Coronary artery (tissue), 2 donors: ENCODE results near the gene MEF2C.

Experiments used
- DNase-seq: peaks from one replicate; pipeline ENCODE4 v3.0.0-alpha.2; 2017; ENCODE audit warnings: low spot score
- H3K27ac ChIP-seq, 2 donors: fragments of 200-600 bp; sonication (generic); one replicate each; pipeline ENCODE4 v1.5.1; 2016 to 2019
- H3K4me3 ChIP-seq: fragments of 200-600 bp; sonication (generic); 2 replicates; pipeline ENCODE4 v1.5.1; 2016; ENCODE audit warnings: mild to moderate bottlenecking, moderate library complexity
- CTCF ChIP-seq: fragments of 200-600 bp; sonication (generic); IDR thresholded peaks from one replicate; pipeline ENCODE4 v1.5.1; 2019; ENCODE audit warnings: antibody characterized with exemption

Gene MEF2C

GRCh38 chr5:88815050-88815789 is 67.8 kb downstream of the MEF2C start:
- TF ChIP-seq CTCF: no peak
- Histone ChIP-seq H3K27ac (peak overlapping the region in 1 of 2 donors; percentile 19), H3K4me3 (no peak overlapping the region)
- no peak for DNase-seq

GRCh38 chr5:88813805-88814575 is 69.0 kb downstream of the MEF2C start:
- Histone ChIP-seq H3K27ac (peak overlapping the region in 1 of 2 donors; percentile 3), H3K4me3 (no peak overlapping the region)
- no peak for DNase-seq
- no peak for TF ChIP-seq CTCF

- Histone ChIP-seq H3K4me3 (no peak overlapping the region), H3K27ac (no peak overlapping the region)
- TF ChIP-seq CTCF: no peak
- no peak for DNase-seq
These were observed 69.7 kb downstream of the MEF2C start for GRCh38 chr5:88813244-88813643.

GRCh38 chr5:88808153-88808552 is 74.8 kb downstream of the MEF2C start:
- H3K27ac ChIP-seq: no peak overlapping the region
- H3K4me3 ChIP-seq: no peak overlapping the region
- no peak for TF ChIP-seq CTCF
- no peak for DNase-seq

GRCh38 chr5:88807327-88807726 is 75.7 kb downstream of the MEF2C start:
- no peak for TF ChIP-seq CTCF
- Histone ChIP-seq H3K27ac (no peak overlapping the region), H3K4me3 (no peak overlapping the region)
- no peak for DNase-seq

- Histone ChIP-seq H3K4me3 (no peak overlapping the region), H3K27ac (no peak overlapping the region)
- no peak for DNase-seq
- TF ChIP-seq CTCF: no peak
These were observed 76.6 kb downstream of the MEF2C start for GRCh38 chr5:88806338-88806737.
